ENCODE results near the gene AGPAT2.

The AGPAT2 gene

GRCh38 chr9:136629879-136630661 is 57.2 kb downstream of the AGPAT2 start:
- H3K4me3 Mint-ChIP-seq = no peak overlapping the region
- no peaks in the 10 kb centered on the region for H3K9me3 Mint-ChIP-seq
- no peaks in the 10 kb centered on the region for H3K36me3 Mint-ChIP-seq
- peak; percentile 76 for DNase-seq
- peaks cover 42% of the 10 kb centered on the region for H3K27me3 Mint-ChIP-seq
- CTCF ChIA-PET = interaction anchor here (1.1 to 9.4 kb wide), 2 partner anchors 143 to 181 kb away, joined by 3 to 166 read pairs; no protein-coding TSS in a partner anchor
- H3K27ac Mint-ChIP-seq = no peak overlapping the region
- H3K4me1 Mint-ChIP-seq = no peaks in the 10 kb centered on the region

GRCh38 chr9:136629001-136629878 is 58.0 kb downstream of the AGPAT2 start:
- Mint-ChIP-seq H3K4me1 (no peaks in the 10 kb centered on the region), H3K4me3 (no peak overlapping the region), H3K9me3 (no peaks in the 10 kb centered on the region), H3K27ac (no peak overlapping the region), H3K36me3 (no peaks in the 10 kb centered on the region), H3K27me3 (peaks cover 39% of the 10 kb centered on the region)
- CTCF ChIA-PET = interaction anchor here (1.1 to 9.4 kb wide), 2 partner anchors 142 to 180 kb away, joined by 3 to 166 read pairs; no protein-coding TSS in a partner anchor
- DNase-seq = no peak

GRCh38 chr9:136628268-136628667 is 59.0 kb downstream of the AGPAT2 start:
- DNase-seq = no peak
- Mint-ChIP-seq H3K27me3 (peaks cover 39% of the 10 kb centered on the region), H3K4me3 (no peak overlapping the region), H3K27ac (no peak overlapping the region), H3K36me3 (no peaks in the 10 kb centered on the region), H3K9me3 (no peaks in the 10 kb centered on the region), H3K4me1 (no peaks in the 10 kb centered on the region)
- CTCF ChIA-PET = interaction anchor here (1.0 to 9.4 kb wide), 2 partner anchors 13 to 141 kb away, joined by 4 to 166 read pairs; no protein-coding TSS in a partner anchor

- Mint-ChIP-seq H3K4me1 (no peaks in the 10 kb centered on the region), H3K9me3 (no peaks in the 10 kb centered on the region), H3K36me3 (no peaks in the 10 kb centered on the region), H3K4me3 (no peak overlapping the region), H3K27ac (no peak overlapping the region), H3K27me3 (peaks cover 39% of the 10 kb centered on the region)
- CTCF ChIA-PET = interaction anchor here (1.0 to 9.4 kb wide), 2 partner anchors 13 to 141 kb away, joined by 4 to 166 read pairs; no protein-coding TSS in a partner anchor
- no peak for DNase-seq
Measured at GRCh38 chr9:136627703-136628102, 59.6 kb downstream of the AGPAT2 start.

GRCh38 chr9:136626740-136627642 is 60.3 kb downstream of the AGPAT2 start:
- Mint-ChIP-seq H3K27ac (no peak overlapping the region), H3K4me3 (no peak overlapping the region), H3K4me1 (no peaks in the 10 kb centered on the region), H3K9me3 (no peaks in the 10 kb centered on the region), H3K36me3 (no peaks in the 10 kb centered on the region), H3K27me3 (peaks cover 42% of the 10 kb centered on the region)
- CTCF ChIA-PET = interaction anchor here (0.6 to 9.4 kb wide), 2 partner anchors 15 to 140 kb away, joined by 3 to 166 read pairs; no protein-coding TSS in a partner anchor
- DNase-seq = no peak

GRCh38 chr9:136626066-136626725 is 61.1 kb downstream of the AGPAT2 start:
- H3K27me3 Mint-ChIP-seq = peaks cover 46% of the 10 kb centered on the region
- H3K4me1 Mint-ChIP-seq = no peaks in the 10 kb centered on the region
- H3K27ac Mint-ChIP-seq = peak overlapping the region; percentile 70
- H3K36me3 Mint-ChIP-seq = no peaks in the 10 kb centered on the region
- no peaks in the 10 kb centered on the region for H3K9me3 Mint-ChIP-seq
- H3K4me3 Mint-ChIP-seq = no peak overlapping the region
- CTCF ChIA-PET = interaction anchor here (1.1 to 9.4 kb wide), 2 partner anchors 17 to 139 kb away, joined by 3 to 166 read pairs; no protein-coding TSS in a partner anchor
- DNase-seq = no peak

- H3K27me3 Mint-ChIP-seq = peaks cover 46% of the 10 kb centered on the region
- H3K36me3 Mint-ChIP-seq = no peaks in the 10 kb centered on the region
- no peak overlapping the region for H3K4me3 Mint-ChIP-seq
- no peak for DNase-seq
- H3K4me1 Mint-ChIP-seq = no peaks in the 10 kb centered on the region
- H3K9me3 Mint-ChIP-seq = no peaks in the 10 kb centered on the region
- H3K27ac Mint-ChIP-seq = peak overlapping the region; percentile 70
- CTCF ChIA-PET = interaction anchor here (0.7 to 9.4 kb wide), 3 partner anchors 18 to 139 kb away, joined by 3 to 166 read pairs (median 3); no protein-coding TSS in a partner anchor
Measured at GRCh38 chr9:136625101-136626065, 61.9 kb downstream of the AGPAT2 start.

- Mint-ChIP-seq H3K27ac (no peak overlapping the region), H3K36me3 (no peaks in the 10 kb centered on the region), H3K9me3 (no peaks in the 10 kb centered on the region), H3K4me3 (no peak overlapping the region), H3K27me3 (peaks cover 43% of the 10 kb centered on the region), H3K4me1 (no peaks in the 10 kb centered on the region)
- CTCF ChIA-PET = interaction anchor here (9.4 kb wide), 1 partner anchor 138 kb away, joined by 166 read pairs; no protein-coding TSS in a partner anchor
- DNase-seq = no peak
Measured at GRCh38 chr9:136624184-136624951, 62.9 kb downstream of the AGPAT2 start.

- H3K36me3 Mint-ChIP-seq = no peaks in the 10 kb centered on the region
- no peak for DNase-seq
- H3K4me1 Mint-ChIP-seq = no peaks in the 10 kb centered on the region
- H3K9me3 Mint-ChIP-seq = no peaks in the 10 kb centered on the region
- H3K4me3 Mint-ChIP-seq = no peak overlapping the region
- peaks cover 43% of the 10 kb centered on the region for H3K27me3 Mint-ChIP-seq
- no peak overlapping the region for H3K27ac Mint-ChIP-seq
- CTCF ChIA-PET = interaction anchor here (9.4 kb wide), 1 partner anchor 137 kb away, joined by 166 read pairs; no protein-coding TSS in a partner anchor
Measured at GRCh38 chr9:136623842-136624183, 63.4 kb downstream of the AGPAT2 start.

Data from activated naive CD4-positive, alpha-beta T cell treated with anti-CD3 and anti-CD28 coated beads, Interleukin-2, amount 10 ng/mL, durations not matched to agents 7 days and 5 days (primary cell).